ENCODE results near the gene TMEM52.

Gene TMEM52

DNA sequence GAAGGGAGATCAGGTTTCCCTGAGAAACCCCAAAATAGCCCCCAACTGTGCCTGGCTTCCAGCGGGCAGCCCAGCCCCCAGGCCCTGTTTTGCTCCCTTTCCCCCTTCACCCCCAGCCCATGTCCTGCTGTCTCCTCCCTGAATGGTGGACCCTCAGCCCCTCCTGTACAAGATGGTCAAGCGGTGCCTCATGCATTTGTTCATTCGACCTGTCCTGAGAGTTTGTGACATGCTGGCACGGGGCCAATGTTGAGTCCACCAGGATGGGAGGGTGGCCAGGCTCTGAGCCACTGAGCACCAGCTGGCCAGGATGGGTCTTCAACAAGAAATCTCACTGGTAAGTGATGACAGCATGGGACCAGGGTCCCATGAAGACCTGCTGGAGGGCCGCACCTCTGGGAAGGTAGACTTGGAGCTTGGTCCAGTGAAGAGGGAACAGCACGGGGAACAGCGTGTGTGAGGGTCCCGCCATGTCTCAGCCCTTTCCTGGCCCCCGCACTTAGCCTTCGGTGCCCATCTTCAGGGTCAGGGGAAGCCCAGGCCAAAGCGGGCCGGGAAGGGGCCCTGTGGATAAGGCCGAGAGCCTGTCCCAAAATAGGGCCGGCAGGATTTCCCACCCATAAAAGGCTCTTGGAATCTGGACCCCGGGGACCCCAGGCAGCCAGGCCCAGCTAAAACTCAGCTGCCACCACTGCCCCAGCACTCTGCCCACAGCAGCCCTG is 3.9 kb downstream of the TMEM52 start, which contains the start of gene CALML6:
Gene CALML6 (plus strand): TSS at position 290 of the 722 bp plus-strand sequence. CDS start 21 bp downstream, at position 311.
- no peak for DNase-seq (ENCODE audit: low read depth)

DNA sequence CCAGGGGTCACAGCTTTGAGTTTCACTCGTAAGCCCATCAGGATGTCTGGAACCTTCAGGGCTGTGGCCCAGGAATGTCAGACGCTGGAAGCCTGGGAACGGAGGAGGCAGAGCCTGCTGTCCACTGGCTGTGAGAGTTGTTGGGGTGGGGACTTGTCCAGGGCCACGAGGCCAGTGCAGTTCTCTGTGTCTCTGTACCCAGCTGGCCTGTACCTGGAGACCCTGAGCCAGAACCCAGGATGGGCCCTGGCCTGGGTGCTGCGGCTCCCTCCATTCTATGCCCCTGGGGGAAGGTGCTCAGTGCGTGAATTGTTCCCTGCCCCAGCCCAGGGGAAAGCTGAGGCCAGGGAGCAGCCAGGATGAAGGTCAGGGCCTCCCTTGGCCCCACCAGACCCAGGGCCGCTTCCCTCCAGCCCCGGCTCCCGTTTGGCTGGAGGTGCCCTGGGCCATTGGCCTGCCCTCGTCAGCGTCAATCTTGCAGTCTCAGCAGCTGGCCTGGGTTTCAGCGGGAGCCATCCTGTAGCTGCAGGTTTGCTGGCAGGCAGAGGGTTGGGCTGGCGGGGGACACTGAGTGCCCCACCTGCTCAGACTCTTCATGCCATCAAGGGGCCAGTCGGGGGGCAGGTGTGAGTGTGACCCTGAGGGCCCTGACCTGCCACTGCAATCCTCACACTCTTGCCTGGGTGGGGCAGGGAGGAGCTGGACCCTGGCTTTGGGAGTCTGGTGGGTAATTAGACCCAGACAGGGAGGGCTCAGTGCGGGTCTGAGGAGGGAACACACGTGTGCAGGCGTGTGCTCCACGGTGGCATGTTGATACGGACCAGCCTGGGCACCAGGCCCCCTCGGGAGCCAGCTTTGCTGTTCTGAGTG is 4.7 kb downstream of the TMEM52 start:
- DNase-seq (ENCODE audit: low read depth): no peak

GRCh38 chr1:1911350-1912041 is 7.6 kb downstream of the TMEM52 start:
- no peak for DNase-seq (ENCODE audit: low read depth)

DNA sequence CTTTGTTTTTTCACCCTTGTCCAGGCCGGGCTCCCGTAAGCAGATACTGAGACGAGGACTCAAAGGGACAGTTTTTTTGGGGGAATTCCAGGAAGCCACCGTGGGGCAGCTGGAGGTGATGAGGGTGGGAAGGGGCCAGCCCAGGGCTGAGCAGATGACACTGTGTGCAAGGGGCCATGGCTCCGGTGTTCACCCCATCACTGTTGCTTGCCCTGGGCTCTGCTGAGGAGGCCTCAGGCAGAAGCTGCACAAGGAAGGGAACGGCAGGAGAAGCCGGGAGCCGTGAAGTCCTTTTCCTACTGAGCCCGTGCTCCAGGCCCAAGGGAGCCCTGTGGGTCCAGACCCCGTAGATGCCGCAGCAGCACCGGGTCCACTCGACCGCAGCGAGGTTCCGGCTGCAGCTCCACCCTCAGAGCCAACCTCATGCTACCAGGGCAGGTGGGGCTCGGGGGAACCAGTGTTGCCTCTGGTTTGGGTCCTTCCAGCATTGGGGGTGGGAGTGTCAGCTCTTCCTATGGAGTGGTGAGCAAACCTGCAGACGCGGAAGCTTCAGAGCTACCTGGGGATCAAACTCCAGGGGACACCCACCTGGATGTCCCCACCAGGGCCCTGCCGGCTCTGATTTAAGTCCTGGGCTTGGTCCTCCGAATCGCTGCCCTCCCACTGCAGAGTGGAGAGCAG is 8.3 kb downstream of the TMEM52 start:
- no peak for DNase-seq (ENCODE audit: low read depth)

DNA sequence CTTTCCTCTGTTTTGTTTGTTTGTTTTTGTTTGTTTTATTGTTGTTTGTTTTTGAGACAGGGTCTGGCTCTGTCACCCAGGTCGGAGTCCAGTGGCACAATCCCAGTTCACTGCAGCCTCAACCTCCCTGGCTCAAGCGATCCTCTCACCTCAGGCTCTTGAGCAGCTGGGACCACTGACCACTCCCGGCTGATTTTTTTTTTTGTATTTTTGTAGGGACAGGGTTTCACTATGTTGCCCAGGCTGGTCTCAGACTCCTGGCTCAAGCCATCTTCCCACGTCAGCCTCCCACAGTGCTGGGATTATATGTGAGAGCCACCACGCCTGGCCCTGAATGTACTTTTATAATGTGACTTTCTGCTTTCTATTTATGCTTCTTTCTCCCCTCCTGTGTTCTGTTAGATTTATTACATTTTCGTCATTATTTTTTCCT is 9.0 kb downstream of the TMEM52 start:
- no peak for DNase-seq (ENCODE audit: low read depth)

GRCh38 chr1:1908506-1908791 is 10.6 kb downstream of the TMEM52 start:
- no peak for DNase-seq (ENCODE audit: low read depth)

- no peak for DNase-seq (ENCODE audit: low read depth)
Measured at GRCh38 chr1:1907098-1907736, 11.9 kb downstream of the TMEM52 start.

DNA sequence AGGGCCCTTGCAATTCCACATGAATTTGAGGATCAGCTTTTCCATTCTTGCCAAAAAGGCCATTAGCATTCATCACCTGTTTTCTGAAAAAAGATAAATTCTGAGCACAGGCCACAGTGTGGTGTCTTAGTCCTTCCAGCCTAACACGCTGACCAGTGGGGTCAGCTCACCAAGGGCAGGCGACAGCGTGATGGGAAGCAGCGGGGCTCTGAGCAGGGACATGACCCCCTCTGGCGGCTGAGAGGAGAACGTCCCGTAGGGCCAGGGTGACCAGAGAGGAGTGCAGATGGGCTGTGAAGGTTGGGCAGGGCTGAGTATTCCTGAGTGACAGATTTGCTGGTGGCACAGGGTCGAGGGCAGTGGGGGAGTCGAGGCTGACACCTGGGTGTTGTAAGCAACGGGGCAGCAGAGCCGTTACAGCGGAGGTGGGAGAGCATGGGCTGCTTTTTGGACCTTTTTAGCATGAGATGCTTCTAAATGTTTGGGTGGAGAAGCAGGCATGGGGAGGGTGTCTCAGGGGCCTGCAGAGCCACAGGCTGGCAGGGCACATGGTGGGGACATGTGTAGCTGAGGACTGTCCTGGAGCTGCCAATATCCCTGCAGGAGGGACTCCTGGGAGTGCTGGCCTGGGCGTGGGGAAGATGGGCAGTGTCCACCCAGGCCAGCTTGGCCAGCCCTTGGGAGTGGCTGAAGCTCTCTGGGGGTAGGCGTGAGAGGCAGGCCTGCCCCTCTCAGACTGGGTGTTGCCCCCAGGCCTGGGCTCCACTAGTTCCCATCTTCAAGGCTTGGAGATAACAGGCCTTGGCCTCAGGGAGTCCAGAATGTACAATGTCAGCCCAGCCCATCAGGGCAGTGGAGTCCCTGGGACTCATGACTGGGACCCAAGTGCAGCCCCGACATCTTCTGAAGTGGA is 12.6 kb downstream of the TMEM52 start:
- peak; percentile 38 for DNase-seq (ENCODE audit: low read depth)

- DNase-seq (ENCODE audit: low read depth): no peak
Measured at GRCh38 chr1:1903224-1903623, 15.9 kb downstream of the TMEM52 start.

DNA sequence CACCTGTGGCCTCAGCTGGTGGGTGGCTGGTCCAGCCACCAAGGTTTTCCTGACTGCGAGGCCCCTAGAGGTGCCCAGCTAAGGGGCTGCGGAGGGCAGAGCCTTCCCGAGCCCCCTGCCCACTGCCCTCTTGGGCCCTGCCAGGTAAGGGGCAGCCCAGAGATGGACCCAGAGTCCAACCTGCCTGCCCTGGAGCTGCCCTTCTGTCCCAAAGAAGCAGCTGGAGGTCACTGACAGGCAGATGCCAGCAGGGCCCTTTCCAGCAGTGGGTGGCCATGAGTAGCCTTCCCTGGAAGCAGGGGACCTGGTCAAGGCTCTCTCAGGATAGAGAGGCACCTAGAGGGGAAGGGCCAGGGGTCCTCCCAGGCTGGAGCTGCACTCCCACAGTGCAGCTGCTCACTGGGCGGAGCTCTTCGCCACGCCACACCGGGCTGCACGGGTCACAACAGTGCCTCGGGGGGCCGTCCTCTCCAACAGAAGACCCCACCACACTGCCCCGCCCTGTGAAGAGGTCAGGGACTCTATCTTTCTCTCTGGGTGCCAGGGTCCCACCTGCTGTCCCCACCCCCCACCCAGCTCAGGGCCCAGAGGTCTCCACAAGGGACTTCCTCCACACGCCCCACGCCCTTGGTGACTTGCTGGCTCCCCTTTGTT is 17.3 kb downstream of the TMEM52 start:
- DNase-seq (ENCODE audit: low read depth): no peak

GRCh38 chr1:1900883-1901640 is 18.0 kb downstream of the TMEM52 start:
- DNase-seq (ENCODE audit: low read depth): no peak

DNA sequence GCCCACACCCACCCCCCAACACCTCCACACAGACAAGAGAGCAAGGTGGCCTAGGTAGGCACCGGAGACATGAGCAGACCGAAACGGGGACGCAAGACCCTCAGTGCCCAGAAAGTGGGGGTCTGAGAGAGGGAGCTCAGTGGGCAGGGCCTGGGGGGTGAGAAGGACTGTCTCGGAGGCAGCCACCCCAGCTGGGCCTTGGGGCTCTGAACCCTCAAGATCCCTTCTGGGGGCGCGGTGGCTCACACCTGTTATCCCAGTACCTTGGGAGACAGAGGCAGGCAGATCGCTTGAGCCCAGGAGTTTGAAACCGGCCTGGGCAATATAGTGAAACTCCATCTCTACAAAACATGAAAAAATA is 19.1 kb downstream of the TMEM52 start:
- DNase-seq (ENCODE audit: low read depth): no peak

DNA sequence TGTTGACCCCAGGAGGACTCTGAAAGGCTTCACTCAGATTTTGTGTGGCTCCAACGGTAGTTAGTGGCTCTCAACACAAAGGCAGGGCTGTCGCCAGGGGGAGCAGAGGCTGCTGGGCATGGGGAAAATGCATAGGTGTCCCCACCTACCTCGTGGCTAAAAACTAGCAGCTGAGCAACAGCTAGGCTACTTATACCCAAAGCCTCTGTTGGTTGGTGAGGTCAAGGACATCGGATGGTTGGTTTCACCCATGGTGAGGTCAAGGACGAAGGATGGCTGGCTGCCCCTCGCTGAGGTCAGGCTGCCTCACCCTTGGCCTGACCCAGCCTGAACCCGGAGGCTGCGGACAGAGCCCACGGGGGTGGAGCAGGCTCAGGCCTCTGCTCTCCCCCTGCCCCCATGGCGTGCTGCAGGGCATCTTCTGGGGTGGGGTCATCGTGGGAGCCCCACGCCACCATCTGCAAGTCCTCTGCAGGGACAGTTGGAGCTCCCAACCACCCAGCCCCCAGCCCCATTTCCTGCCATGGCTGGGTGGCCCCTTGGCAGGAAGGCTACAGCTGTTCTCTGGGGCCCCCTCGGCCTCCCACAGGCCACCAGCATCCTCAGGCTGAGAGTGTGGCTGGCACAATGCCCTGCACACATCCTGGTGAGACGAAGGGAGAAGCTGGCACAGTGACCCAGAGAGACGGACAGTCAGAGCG is 19.7 kb downstream of the TMEM52 start:
- DNase-seq (ENCODE audit: low read depth): no peak

- no peak for DNase-seq (ENCODE audit: low read depth)
Measured at GRCh38 chr1:1898246-1898933, 20.7 kb downstream of the TMEM52 start.

DNA sequence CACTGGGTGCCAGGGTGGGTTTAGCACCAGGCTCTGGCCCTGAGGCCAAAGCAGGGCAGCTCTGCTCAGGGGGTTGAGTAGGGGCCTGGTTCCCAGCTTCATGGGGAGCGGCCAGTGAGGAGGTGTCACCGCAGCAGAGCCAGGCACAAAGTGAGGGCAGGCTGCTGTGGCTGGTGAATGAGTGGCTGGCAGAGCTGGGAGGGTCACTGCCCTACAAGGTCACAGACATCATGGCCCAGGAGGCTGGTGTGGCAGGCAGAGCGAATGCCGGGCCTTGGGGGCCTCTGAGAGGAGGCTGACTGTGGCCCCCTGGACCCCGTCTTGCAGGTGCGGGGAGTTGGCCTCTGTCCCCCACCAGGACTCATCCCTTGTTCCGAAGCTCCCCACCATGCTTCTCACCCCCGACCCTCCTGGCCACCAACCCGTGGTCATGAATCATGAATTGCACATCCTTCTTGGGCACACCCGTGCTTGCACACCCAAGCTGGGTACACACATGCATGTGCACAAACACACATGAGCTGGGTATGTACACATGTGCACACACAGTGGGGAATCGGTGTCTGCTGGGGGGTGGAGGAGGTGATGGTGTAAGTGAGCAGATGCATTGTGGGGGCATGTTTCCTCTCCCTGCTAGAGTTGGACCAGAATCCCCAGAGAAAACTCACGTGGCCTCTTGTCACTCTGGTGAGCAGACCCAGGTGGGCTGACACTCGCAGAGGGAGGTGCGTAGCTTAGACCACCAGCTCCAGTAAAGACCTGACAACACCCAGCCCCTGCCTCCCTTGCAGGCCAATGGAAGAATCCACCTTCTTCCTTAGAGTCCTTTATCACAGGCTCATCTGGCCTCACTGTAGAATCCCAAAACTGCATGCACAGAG is 23.4 kb downstream of the TMEM52 start:
- DNase-seq (ENCODE audit: low read depth): no peak

DNA sequence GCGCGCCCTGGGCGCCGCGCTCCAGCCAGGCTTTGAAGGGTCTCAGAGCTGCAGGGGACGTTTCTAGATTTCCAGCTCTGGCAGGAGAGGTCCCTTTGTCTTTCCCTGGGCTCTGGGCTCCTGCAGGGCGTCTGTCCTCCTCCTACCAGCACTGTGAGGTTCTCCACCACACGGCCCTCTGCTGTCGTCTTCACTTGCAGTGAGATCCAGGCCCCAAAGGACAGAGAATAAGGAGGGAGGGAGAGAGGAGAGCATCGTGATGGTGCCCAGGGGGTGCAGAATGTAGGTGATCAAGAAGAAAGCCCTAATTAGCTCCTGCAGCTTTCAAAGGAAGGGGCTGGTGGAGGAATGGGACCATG is 24.0 kb downstream of the TMEM52 start:
- DNase-seq (ENCODE audit: low read depth): no peak

GRCh38 chr1:1894354-1895059 is 24.6 kb downstream of the TMEM52 start:
- no peak for DNase-seq (ENCODE audit: low read depth)

Measured in stimulated activated CD8-positive, alpha-beta memory T cell treated with anti-CD3 and anti-CD28 coated beads, Interleukin-12 subunit alpha, Interleukin-12 subunit beta, amount 100 ng/mL, for 4 hours (primary cell).